Measurements from ENCODE around the gene ONECUT3.

ONECUT3 gene

DNA sequence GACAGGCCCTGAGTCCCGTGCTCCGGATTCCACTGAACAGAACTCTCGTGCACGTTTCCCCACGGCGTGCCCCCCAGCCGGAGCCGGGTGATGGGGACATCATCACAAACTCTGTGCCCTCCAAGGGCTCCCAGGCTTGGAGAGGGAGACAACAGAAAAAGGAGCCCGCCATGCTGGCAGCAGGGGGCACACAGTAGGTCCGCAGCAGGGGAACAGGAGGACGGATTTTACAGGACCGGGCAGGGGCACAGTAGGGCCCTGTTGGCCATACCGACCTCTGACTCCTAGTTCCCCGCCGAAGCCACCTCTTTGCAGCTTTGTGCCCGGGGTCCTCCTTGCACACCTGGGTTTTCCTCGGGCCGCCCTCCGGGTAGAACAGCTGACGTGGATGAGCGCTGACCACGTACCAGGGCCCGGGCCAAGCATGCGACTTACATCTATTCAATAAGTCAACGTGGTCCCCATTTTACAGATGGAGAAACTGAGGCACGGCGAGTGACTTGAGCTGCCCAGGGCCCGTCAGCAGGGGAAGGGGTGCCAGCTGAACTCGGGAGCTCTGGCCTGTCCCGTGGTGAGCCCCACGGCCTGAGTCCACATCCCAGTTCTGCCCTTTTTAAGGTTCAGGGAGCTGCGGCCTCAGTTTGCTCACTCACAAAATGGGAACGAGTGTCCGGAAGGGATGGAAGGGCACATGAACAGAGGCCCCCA, 10.2 kb upstream of the ONECUT3 start:
- DNase-seq: no peak

DNA sequence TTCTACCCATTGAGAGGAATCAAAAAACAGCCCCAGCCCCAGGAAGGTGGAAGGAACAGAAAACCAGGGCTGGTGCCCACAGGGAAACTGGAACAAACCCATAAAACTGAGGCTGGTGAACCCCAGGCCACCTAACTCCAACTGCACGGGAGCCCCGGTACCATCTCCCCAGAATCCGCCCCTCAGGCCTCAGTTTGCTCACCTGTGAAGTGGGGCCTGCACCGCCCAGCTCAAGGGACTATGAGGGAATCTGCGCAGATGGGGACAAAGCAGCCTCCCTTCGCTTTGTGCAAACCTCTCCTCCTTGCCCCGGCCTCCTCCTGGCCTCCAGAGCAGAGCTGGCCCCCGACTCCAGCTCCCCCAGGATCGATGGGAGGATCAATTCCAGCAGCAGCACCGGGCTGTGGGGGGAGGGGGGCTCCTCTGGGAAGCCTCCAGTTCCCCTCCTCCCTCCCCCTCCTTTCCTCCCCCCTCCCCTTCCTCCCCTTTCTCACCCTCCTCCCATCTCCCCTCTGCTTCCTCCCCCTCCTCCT, 9.1 kb upstream of the ONECUT3 start:
- no peak for DNase-seq

DNA sequence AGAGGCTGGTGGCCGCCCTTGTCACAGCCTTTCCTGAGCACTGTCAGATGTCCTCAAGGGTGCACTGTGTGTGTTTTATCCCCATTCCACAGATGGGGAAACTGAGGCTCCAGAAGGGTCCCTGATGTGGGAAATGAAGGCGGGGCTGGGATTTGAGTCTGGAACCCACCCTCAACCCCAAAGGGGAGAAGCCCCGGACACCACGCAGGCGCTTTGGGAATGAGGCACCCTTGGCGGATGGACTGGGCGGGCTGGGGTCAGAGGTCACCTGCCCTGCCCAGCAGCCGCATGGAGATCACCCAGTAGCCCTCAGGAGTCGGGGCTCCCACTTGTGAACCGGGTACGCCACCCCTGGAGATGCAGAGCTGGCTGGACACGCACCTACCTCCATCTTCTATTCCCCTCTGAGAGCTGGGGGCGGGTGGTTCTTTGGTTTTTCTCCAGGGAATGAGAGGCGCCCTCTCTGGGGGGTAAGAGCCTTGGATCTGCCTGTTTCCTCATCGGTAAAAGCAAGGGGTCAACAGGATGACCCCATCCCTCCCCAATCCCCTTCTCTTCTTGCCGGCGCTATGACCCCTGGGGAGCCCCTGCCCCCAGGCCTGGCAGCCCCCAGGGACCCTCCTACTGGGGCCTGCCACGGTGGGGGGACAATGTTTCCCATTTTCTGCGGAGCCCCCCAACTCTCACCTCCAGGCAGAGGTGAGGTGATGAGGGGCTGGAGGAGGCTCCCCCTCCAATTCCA, 8.3 kb upstream of the ONECUT3 start:
- DNase-seq: no peak

DNA sequence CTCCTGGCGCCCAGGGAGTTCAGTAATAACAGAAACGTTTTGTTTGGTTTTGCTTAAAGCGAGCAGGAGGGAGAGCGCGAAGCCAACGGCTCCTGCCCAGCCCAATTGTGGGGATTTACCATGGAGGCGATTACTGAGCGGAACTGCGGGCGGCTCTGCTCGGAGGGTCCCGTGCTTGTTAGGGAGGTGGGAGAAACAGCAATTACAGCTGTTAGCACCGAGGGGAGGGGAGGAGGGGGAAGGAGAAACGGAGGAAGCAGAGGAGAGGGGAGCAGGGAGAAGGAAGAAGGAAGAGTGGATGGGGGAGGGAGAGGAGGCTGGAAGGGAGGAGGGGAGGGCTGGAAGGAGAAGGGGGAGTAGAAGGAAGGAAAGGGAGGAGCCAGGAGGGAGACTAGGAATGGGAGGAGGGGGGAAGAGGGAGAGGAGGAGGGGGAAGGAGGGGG, 7.7 kb upstream of the ONECUT3 start:
- peak; percentile 21 for DNase-seq

DNA sequence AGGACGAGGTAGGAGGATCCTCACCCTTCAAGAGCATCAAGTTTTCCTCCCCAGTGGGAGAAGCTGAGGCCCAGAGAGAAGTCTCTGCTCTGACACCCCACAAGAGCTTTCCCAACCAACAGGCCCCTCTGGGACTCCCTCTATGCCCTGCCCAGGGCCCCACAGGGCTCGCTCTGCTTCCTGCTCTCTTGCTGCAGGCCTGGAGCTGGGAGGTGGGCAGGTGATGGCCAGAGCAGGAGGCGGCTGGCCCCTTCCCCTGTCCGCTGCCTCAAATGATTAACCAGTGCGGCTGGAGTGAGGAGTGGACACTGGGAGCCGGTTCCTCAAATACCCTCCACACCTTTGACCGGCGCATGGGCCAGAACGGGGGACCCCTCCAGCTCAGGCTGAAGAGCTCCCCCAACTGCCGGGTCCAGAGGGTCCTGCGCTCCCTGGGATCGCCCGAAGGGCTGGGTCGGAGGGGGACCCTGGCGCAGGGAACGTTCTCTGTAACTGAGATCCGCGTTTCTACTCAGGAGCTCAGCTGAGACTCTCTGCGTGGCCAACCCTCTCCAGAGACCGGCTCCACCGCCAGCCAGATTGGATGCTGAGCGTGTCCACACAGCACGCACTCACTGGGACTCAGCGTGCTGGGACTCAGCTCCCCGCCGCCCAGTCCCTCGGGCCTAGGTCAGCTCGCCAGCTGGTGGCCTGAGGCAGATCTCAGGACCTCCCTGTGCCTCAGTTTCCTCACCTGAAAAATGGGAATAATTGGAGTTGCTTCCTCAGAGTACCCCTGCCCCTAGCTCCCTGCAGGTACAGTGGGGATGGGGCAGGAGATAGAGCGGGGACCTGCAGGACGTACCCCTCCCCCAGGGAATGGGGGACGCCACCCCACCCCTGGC, 6.7 kb upstream of the ONECUT3 start:
- DNase-seq: peak; percentile 33

DNA sequence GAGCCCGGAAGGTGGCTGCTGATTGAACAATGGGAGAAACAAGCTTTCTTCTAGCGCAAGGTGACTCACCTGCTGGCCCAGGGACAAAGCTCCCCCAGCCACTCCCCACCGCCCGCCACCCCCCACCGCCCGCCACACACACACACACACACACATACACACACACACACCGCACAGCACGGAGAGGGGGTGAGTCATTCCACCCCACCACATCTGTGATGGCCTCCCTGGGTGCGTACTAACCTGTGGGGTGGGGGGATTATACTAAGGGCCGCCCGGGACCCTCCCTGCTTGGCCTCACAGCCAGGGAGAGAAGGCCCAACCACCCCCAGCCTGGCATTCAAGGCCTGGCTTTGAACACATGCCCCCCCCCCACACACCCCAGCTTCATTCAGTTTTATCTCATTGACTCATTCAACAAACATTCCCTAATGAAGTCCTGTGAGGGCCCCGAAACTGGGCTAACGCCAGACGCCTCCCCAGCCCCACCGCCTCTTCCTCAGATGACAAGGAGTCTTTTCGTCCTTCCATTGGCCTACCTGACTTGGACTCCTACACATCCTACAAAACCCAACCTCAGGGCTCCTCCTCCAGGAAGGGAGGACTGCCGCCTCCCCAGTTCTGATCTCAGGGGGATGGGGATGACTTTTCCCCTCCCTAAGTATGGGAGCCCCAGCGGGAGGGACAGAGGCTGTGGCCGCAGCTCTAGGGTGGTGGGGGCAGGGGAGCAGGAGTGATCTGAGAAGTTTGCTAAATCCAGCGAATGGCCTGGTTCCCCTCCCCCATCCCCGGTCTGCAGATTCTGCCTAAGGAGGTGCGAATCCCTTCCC, 5.8 kb upstream of the ONECUT3 start:
- DNase-seq: peak; percentile 89

DNA sequence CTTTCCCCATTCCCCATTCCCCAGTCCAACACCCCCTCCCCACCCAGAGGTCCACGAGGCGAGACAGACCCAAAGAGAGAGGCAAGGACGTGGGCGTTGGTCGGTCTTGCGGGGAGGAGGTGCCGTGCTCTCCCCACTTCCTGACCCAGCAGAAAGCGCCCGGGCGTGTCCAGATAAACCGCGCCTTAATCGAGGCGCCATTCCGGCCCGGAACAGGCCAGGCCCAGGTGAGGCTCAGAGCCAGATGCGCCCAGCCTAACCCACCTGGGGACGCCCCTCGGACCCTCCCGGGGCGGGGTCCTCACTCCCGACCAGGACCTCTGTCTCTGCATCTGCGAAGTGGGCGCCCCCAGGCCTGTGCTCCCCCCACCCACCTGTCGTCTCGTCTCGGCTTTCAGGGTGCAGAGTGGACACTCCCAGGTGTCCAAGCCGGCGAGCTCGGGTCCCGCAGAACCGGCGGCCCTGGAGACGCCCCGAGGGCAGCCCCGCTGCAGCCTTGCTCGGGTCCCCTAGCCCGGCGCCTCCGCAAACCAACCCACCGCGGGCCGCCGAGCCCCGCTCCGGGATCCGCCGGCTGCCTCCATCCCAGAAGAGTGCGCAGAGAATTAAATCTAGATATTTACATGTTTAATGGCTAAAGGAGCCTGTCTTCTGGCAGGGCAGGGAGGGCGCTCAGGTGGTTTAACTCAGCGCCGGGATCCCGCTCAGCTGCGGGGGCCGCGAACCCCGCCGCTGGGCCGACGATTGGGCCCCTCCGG, 5.0 kb upstream of the ONECUT3 start:
- no peak for DNase-seq

DNA sequence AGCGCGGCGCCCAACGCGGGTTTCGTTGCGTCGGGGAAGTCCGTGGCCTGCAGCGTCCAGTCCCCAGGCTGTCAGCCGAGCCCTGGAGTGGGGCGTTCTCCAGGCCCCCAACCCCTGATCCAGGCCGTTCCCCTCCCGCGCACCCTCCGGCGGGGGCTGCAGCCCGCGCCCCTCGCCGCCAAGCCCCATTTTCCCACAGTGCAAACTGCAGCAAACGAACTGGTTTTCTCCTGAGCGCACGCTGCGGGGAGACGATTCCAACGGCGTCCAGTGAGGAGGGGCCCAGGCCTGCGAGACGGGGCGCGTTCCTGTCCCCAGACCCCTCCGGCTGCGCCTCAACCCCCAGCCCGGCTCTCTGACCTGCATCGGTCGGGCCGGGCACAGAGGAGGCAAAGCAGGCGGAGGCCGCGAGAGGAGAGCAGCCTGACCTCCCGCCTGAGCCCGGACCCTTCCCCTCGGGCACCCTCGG, 4.4 kb upstream of the ONECUT3 start:
- no peak for DNase-seq

DNA sequence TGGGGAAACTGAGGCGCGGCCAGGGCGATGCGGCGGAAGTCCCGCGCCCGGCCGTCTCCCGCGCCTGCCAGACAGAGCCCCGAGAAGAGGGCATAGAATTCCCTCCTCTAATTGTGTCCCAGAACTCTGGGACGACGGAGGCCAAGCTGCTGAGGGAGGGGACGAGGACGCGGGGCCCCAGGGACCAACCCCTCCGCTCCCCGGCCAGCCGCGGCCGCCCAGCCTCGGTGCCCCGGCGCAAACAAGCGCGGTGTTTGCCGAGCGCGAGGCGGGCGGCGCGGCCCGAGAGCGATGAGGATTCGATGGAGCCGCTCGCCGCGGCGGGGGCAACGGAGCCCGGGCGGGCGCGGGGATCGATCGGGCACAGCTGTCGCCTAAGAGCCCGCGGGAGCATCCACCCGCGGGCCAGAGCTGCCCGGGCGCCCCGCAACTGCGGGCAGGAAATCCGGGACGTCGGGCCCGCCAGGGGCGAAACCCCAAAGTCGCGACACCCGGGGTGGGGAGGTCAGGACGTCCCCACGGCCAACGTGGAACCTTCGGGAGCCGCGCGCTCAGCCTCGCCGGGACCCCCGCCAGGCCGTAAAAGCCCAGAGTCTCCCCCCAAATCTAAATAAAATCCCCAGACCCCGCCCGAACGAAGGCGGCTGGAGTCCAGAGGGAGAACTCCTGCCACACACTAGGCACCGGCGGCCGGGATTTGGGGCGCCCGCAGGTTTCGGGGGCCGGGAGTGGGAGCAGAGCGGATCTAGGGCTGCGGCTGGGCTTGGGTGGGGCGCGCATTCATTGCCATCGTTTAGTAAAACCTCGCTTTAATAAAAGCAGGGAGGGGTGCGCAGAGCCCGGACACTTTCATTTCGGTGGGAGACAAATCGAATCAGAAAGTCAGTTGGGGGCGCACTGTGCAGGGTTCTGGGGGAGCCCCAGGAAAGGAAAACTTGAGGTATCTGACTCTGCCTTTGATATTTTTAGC, 3.6 kb upstream of the ONECUT3 start:
- no peak for DNase-seq

DNA sequence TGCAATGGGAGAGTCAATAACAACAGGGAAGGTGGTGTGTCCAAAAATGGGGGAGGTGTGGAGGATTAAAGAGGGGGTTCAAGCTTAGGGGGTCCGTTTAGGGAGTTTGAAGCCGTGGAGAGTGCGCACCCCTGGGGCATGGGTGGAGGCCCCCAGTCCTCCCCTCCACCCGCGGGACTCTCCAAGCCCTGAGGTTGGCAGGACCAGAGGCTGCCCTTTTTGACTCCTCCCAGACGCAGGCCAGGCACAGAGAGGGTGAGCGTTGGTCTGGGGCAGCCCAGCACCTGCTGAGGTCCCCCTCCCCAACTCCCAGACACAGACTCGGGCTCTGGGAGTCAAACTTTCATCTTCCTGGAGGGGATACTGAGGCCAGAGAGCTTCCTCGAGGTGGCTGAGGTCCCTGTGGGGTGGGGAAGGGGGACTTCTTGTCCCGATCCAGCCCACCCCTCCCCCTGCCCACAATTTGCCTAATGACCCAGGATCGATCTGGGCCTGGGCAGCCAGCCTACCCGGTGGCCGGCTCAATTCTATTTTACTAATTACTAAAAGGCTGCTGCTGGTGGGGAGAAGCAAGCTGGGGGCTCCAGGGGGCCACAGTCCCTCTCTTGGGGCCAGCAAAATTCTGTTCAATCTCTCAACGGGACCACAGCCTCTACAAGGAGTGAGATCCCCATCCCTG, 2.8 kb upstream of the ONECUT3 start:
- DNase-seq: no peak

DNA sequence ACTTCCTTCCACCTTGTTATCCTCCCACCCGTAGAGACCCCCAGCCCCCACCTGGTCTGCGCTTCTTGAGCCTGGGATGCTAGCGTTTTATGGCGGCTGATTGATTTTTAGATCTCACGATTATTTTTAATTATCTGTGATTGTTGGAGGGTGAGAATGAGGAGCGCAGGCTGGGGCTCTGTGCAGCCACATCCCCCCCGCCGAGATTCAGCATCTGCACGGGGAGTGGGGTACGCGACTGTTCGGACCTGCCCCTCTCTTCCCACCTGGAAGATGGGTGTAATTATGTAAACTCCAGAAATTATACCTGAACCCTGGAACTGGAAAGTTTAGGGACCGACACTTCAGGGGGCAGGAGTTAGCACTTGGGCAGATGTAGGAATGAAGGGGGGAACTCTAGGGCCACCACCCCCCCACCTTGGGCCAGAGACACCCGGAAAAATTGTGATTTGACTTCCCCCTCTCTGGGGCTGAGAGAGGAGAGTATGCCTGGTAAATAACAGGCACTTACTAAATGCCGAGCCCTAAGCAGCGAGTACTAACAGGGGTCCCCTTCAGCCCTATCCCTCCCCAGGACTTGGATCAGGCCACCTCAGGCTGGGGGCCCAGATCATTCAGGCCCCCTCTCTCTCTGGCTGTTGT, 1.8 kb upstream of the ONECUT3 start:
- no peak for DNase-seq

DNA sequence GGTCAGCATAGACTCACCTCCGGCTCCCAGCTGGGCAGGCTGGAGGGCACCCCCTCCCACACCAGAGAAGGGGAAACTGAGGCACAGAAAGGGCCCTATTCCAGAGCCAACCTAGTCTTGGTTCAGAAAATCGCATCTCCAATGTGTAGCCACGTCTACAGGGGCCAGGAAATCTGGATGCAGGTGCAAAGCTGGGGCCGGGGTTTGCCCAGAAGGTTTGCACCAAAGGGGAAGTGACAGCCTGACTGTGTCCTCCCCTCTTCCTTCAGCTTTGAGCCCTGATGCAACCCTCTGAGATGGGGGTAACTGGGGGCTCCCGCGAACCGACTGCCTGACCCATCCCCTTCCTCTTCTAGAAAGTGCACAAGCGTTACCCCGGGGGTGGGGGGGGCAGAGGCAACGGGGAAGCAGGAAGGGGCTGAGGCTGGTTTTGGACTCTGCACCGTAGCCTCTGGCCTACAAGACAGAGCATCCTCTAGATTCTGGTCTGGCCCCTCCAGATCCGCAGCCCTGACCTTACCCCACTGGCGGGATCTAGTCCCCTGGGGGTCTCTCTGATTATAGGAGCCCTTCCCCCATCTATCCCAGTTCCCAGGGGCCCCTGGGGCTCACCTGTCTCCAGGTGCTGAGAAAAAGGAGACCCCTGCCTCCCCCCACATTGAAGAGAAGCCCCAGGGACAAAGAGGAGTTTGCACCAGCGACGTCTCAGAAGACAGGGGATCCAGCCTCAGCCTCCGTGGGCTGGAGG, 1.1 kb upstream of the ONECUT3 start:
- DNase-seq: no peak

DNA sequence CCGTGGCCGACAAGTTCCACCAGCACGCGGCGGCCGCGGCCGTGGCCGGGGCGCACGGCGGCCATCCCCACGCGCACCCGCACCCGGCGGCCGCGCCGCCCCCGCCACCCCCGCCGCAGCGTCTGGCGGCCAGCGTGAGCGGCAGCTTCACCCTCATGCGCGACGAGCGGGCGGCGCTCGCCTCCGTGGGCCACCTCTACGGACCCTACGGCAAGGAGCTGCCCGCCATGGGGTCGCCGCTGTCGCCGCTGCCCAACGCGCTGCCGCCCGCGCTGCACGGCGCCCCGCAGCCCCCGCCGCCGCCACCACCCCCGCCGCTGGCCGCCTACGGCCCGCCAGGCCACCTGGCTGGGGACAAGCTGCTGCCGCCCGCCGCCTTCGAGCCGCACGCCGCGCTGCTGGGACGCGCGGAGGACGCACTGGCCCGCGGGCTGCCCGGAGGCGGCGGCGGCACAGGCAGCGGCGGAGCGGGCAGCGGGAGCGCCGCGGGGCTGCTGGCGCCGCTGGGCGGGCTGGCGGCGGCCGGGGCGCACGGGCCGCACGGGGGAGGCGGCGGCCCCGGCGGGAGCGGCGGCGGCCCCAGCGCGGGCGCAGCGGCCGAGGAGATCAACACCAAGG, 821 bp downstream of the ONECUT3 start:
- no peak for DNase-seq

DNA sequence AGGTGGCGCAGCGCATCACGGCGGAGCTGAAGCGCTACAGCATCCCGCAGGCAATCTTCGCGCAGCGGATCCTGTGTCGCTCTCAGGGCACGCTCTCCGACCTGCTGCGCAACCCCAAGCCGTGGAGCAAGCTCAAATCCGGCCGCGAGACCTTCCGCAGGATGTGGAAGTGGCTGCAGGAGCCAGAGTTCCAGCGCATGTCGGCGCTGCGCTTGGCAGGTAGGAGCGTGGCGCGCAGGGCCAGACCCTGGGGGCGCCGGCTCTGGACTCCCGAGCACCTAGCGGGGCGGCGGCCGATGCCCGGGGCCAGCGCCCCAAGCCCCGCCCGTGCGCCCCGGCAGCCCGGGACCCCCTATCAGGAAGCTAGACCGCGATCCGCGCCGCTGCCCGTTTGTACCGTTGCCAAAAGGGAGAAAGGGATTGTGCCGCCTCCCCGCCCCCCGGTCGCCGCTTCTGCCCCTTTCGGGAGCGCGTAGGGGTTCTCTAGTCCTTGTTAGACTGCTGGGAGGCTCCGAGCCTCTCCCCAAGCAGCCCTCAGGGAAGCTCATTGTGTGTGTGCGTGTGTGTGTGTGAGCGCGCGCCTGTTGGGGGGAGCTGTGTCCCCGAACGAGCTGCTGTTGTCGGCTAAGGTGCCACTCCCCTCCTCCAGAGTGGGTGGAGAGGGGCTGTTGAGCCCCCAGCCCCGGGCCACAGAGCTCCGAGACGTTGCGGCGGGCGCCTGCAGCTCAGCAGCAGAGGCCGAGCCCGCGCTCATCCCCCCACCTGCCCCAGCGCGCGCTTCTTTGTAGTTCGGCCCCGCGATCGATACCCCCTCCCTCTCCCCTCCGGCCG, 1.5 kb downstream of the ONECUT3 start:
- no peak for DNase-seq

DNA sequence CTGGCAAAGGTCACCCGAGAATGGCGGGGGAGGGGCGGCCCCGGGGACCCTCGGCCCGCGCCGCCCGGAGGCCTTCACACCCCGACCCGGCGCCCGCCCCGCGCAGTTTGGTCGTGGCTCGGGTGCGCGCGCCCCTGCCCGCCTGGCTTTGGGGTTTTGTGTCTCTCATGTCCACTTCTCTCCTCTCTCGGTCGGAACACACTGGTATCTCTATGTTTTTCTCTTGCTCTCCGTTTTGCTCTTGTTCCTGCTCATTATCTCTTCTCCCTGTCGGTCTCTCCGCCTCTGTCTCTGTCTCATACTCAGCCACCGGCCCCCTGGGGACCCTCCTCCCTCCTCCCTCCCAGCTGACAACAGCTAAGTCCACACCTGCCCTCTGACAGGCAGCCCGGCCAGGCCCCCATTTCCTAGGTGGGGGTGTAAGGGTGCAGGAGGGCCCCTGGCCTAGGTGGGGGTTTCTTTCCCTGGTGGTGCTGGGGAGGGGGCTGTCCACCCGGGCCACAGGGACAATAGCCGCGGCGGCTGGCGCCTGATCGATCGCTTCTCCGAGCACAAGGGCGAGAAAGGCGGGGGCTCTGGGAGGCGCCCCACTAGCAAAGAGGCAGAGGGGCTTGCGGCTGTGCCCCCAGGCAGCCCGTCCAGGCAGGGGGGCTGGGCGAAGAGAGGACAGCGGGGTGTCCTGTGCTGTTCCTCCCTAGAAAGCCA, 2.3 kb downstream of the ONECUT3 start:
- DNase-seq: no peak

DNA sequence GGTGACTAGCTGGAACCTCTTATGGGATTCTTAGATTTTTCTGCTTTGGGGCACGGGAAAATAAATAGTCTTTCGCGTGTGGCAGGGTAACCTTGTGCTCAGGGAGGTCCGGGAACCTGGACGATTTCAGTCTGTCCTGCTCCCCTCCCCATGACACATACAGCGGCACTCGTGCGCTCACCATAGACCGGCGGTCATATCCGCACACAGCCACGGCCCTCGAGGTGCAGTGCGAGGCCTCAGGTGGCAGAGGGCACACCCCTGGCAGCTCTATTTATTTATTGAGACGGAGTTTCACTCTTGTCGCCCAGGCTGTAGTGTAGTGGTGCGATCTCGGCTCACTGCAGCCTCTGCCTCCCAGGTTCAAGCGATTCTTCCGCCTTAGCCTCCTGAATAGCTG, 3.0 kb downstream of the ONECUT3 start:
- no peak for DNase-seq

Data from fibroblast of skin of abdomen (primary cell).